ENCODE data around the gene OAF. TPM values are rescaled to one million over a fixed set of nuclear protein-coding genes. Genes with fewer than 3 reads are reported as not detected.

OAF gene
- total and polyA plus RNA-seq, 9 of the 15 experiments (the other 6 are each of a cell fraction or from before 2014, with no cell fraction given), result 1.1 to 21.6 (median 7.5) TPM

DNA sequence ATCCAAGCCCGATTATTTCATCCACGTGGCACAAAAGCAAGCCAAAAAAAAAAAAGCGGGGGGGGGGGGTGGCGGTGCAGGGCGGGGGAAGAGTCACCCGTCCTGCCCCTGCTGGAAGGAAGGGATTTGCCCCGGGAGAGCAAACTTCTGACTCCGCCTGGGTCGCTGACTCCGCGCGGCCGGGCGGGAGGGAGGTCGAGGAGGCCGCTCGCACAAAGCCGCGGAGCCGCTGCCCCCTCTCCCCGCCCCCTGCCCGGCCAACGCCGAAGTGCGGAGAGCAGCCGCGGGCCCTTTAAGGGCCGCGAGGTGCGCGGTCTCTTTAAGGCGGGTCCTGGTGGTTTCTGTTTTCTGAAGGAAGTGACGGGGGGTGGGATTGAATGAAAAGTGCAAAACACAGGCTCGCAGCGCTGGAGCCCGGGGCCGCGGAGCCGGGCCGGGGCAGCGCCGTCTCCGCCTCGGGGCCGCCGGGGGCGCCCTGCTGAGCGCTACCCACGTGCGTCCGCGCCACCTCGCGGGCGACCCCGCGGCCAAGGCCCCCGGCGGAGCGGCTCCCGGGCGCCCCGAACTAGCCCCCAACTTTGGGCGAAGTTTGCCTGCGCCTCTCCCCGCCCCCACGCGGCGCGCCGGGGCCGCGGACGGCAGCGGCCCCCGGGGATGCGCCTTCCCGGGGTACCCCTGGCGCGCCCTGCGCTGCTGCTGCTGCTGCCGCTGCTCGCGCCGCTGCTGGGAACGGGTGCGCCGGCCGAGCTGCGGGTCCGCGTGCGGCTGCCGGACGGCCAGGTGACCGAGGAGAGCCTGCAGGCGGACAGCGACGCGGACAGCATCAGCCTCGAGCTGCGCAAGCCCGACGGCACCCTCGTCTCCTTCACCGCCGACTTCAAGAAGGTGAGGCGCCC lies at the start of gene OAF (continued):
- TF ChIP-seq, protein P1, sequence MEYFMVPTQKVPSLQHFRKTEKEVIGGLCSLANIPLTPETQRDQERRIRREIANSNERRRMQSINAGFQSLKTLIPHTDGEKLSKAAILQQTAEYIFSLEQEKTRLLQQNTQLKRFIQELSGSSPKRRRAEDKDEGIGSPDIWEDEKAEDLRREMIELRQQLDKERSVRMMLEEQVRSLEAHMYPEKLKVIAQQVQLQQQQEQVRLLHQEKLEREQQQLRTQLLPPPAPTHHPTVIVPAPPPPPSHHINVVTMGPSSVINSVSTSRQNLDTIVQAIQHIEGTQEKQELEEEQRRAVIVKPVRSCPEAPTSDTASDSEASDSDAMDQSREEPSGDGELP (CRISPR knock-in tag; IDR thresholded peaks at IDR 0.05; ENCODE audit: borderline replicate concordance), result peak; percentile 5; the same call in 1 of the 2 replicates
- TF ChIP-seq ZNF384 (IDR thresholded peaks at IDR 0.05; ENCODE audit: low read depth, low read length) (peak; percentile 69; the same call in 1 of the 2 replicates), HCFC1 (IDR thresholded peaks at IDR 0.05; ENCODE audit: low read depth, low read length) (peak; percentile 47; the same call in 1 of the 2 replicates), POLR2G (IDR thresholded peaks at IDR 0.05; ENCODE audit: low read depth, low read length) (peak; percentile 77), FOSL1 (tag; conservative IDR thresholded peaks at IDR 0.05) (0 out of 2 replicates have a peak, but pooled peaks have one; percentile 8), ZFX (CRISPR knock-in tag; IDR thresholded peaks at IDR 0.05) (peak; percentile 38), KAT2B (IDR thresholded peaks at IDR 0.05; ENCODE audit: low read depth, low read length) (peak; percentile 57), POLR2H (tag; IDR thresholded peaks at IDR 0.05; ENCODE audit: low read depth) (no peak), SIN3B (IDR thresholded peaks at IDR 0.05; ENCODE audit: low read depth) (peak; percentile 63; the same call in 1 of the 2 replicates), ZNF232 (CRISPR knock-in tag; IDR thresholded peaks at IDR 0.05) (0 out of 2 replicates have a peak, but pooled peaks have one; percentile 67), GABPA (tag; conservative IDR thresholded peaks at IDR 0.05; ENCODE audit: low read depth) (peak; percentile 61), RBFOX2 (IDR thresholded peaks at IDR 0.05; ENCODE audit: low read depth, low read length) (peak; percentile 69), HNRNPLL (IDR thresholded peaks at IDR 0.05; ENCODE audit: low read depth, low read length, poor library complexity, severe bottlenecking) (peak; percentile 18), NR4A1 (CRISPR knock-in tag; IDR thresholded peaks at IDR 0.05) (no peak), NR4A1 (tag; IDR thresholded peaks at IDR 0.05) (0 out of 2 replicates have a peak, but pooled peaks have one; percentile 48), HDGF (IDR thresholded peaks at IDR 0.05) (no peak), NRF1 (conservative IDR thresholded peaks at IDR 0.05 in 1 of 2, IDR thresholded peaks at IDR 0.05 in 1 of 2) (peak; percentile 73 to 78; a peak in 3 of 4 replicates)
- TF ChIP-seq, protein P2, sequence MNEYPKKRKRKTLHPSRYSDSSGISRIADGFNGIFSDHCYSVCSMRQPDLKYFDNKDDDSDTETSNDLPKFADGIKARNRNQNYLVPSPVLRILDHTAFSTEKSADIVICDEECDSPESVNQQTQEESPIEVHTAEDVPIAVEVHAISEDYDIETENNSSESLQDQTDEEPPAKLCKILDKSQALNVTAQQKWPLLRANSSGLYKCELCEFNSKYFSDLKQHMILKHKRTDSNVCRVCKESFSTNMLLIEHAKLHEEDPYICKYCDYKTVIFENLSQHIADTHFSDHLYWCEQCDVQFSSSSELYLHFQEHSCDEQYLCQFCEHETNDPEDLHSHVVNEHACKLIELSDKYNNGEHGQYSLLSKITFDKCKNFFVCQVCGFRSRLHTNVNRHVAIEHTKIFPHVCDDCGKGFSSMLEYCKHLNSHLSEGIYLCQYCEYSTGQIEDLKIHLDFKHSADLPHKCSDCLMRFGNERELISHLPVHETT (CRISPR knock-in tag; conservative IDR thresholded peaks at IDR 0.05 in 1 of 2, IDR thresholded peaks at IDR 0.05 in 1 of 2), result 0 out of 4 replicates have a peak, but pooled peaks of 1 of the 2 experiments have one; percentile 59
- TF ChIP-seq, protein P3, sequence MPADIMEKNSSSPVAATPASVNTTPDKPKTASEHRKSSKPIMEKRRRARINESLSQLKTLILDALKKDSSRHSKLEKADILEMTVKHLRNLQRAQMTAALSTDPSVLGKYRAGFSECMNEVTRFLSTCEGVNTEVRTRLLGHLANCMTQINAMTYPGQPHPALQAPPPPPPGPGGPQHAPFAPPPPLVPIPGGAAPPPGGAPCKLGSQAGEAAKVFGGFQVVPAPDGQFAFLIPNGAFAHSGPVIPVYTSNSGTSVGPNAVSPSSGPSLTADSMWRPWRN (IDR thresholded peaks at IDR 0.05; ENCODE audit: low read depth), result no peak
- TF ChIP-seq, protein P4, sequence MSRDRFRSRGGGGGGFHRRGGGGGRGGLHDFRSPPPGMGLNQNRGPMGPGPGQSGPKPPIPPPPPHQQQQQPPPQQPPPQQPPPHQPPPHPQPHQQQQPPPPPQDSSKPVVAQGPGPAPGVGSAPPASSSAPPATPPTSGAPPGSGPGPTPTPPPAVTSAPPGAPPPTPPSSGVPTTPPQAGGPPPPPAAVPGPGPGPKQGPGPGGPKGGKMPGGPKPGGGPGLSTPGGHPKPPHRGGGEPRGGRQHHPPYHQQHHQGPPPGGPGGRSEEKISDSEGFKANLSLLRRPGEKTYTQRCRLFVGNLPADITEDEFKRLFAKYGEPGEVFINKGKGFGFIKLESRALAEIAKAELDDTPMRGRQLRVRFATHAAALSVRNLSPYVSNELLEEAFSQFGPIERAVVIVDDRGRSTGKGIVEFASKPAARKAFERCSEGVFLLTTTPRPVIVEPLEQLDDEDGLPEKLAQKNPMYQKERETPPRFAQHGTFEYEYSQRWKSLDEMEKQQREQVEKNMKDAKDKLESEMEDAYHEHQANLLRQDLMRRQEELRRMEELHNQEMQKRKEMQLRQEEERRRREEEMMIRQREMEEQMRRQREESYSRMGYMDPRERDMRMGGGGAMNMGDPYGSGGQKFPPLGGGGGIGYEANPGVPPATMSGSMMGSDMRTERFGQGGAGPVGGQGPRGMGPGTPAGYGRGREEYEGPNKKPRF (IDR thresholded peaks at IDR 0.05; ENCODE audit: low read depth, low read length), result no peak

Measured in K562 (cell line).